ENCODE data around the gene ESD. TPM values are rescaled to one million over a fixed set of nuclear protein-coding genes. Genes with fewer than 3 reads are reported as not detected.

ESD gene
- total RNA-seq, 1 donor from 2014 or later = 109 TPM

GRCh38 chr13:46795321-46795720, 1.6 kb downstream of the ESD start:
- Mint-ChIP-seq H3K36me3 (peaks cover 8% of the 10 kb centered on the region), H3K27me3 (ENCODE audit: low read depth) (no peaks in the 10 kb centered on the region), H3K27ac (peak overlapping the region; percentile 17), H3K9me3 (no peaks in the 10 kb centered on the region), H3K4me1 (peaks cover 25% of the 10 kb centered on the region), H3K4me3 (peak overlapping the region; percentile 87)
- no peak for DNase-seq (ENCODE audit: low spot score in 2 of 2, unreplicated experiment in 2 of 2)
- no peak for TF ChIP-seq CTCF (IDR thresholded peaks at IDR 0.05; ENCODE audit: unreplicated experiment)

- Mint-ChIP-seq H3K36me3 (peaks cover 36% of the 10 kb centered on the region), H3K9me3 (no peaks in the 10 kb centered on the region), H3K4me3 (no peak overlapping the region), H3K27ac (no peak overlapping the region), H3K4me1 (no peaks in the 10 kb centered on the region), H3K27me3 (ENCODE audit: low read depth) (no peaks in the 10 kb centered on the region)
- no peak for TF ChIP-seq CTCF (IDR thresholded peaks at IDR 0.05; ENCODE audit: unreplicated experiment)
- DNase-seq (ENCODE audit: low spot score in 2 of 2, unreplicated experiment in 2 of 2) = no peak
These were observed 13.5 kb downstream of the ESD start for GRCh38 chr13:46783504-46783903.

- H3K9me3 Mint-ChIP-seq = no peaks in the 10 kb centered on the region
- H3K4me3 Mint-ChIP-seq = no peak overlapping the region
- H3K4me1 Mint-ChIP-seq = peaks cover 5% of the 10 kb centered on the region
- no peak for TF ChIP-seq CTCF (IDR thresholded peaks at IDR 0.05; ENCODE audit: unreplicated experiment)
- H3K27ac Mint-ChIP-seq = no peak overlapping the region
- peaks cover 36% of the 10 kb centered on the region for H3K36me3 Mint-ChIP-seq
- no peaks in the 10 kb centered on the region for H3K27me3 Mint-ChIP-seq (ENCODE audit: low read depth)
- DNase-seq (ENCODE audit: low spot score in 2 of 2, unreplicated experiment in 2 of 2) = no peak
These were observed 14.3 kb downstream of the ESD start for GRCh38 chr13:46782691-46783090.

GRCh38 chr13:46782066-46782465, 14.9 kb downstream of the ESD start:
- no peak for TF ChIP-seq CTCF (IDR thresholded peaks at IDR 0.05; ENCODE audit: unreplicated experiment)
- no peak overlapping the region for H3K27ac Mint-ChIP-seq
- H3K4me3 Mint-ChIP-seq = no peak overlapping the region
- H3K4me1 Mint-ChIP-seq = peaks cover 5% of the 10 kb centered on the region
- H3K9me3 Mint-ChIP-seq = no peaks in the 10 kb centered on the region
- H3K27me3 Mint-ChIP-seq (ENCODE audit: low read depth) = no peaks in the 10 kb centered on the region
- peaks cover 36% of the 10 kb centered on the region for H3K36me3 Mint-ChIP-seq
- DNase-seq (ENCODE audit: low spot score in 2 of 2, unreplicated experiment in 2 of 2) = no peak

- no peak for TF ChIP-seq CTCF (IDR thresholded peaks at IDR 0.05; ENCODE audit: unreplicated experiment)
- Mint-ChIP-seq H3K4me1 (peaks cover 8% of the 10 kb centered on the region), H3K9me3 (no peaks in the 10 kb centered on the region), H3K27me3 (ENCODE audit: low read depth) (no peaks in the 10 kb centered on the region), H3K36me3 (peaks cover 32% of the 10 kb centered on the region), H3K27ac (no peak overlapping the region), H3K4me3 (no peak overlapping the region)
- DNase-seq (ENCODE audit: low spot score in 2 of 2, unreplicated experiment in 2 of 2) = no peak
These were observed 18.1 kb downstream of the ESD start for GRCh38 chr13:46778890-46779289.

GRCh38 chr13:46778095-46778494, 18.9 kb downstream of the ESD start:
- no peak overlapping the region for H3K4me3 Mint-ChIP-seq
- no peaks in the 10 kb centered on the region for H3K27me3 Mint-ChIP-seq (ENCODE audit: low read depth)
- H3K4me1 Mint-ChIP-seq = peaks cover 8% of the 10 kb centered on the region
- no peaks in the 10 kb centered on the region for H3K9me3 Mint-ChIP-seq
- TF ChIP-seq CTCF (IDR thresholded peaks at IDR 0.05; ENCODE audit: unreplicated experiment) = no peak
- no peak for DNase-seq (ENCODE audit: low spot score in 2 of 2, unreplicated experiment in 2 of 2)
- H3K36me3 Mint-ChIP-seq = peaks cover 37% of the 10 kb centered on the region
- H3K27ac Mint-ChIP-seq = peak overlapping the region; percentile 47

Data from mesothelial cell of epicardium (in vitro differentiated cells).